HG03095 (cell line): ENCODE measurements around the gene CYTH2.
A peak's percentile ranks its signal among the peaks of the same experiment; 100 is the strongest.

ENCODE experiments used
- ATAC-seq: cut with Tn5 transposase; IDR thresholded peaks from one replicate; pipeline ENCODE4 v1.9.1; 2021; ENCODE audit warnings: moderate library complexity; ENCODE audit not compliant: unreplicated experiment

Gene CYTH2

GRCh38 chr19:48492925-48493717 lies 24.0 kb downstream of the CYTH2 start:
- ATAC-seq, result peak; percentile 60

- no peak for ATAC-seq
Measured at GRCh38 chr19:48493718-48494401, 24.7 kb downstream of the CYTH2 start.

- no peak for ATAC-seq
Measured at GRCh38 chr19:48495396-48495795, 26.2 kb downstream of the CYTH2 start.

- ATAC-seq, result no peak
Measured at GRCh38 chr19:48496959-48497727, 28.0 kb downstream of the CYTH2 start.

- ATAC-seq, result no peak
Measured at GRCh38 chr19:48497728-48498594, 28.8 kb downstream of the CYTH2 start.

GRCh38 chr19:48498595-48499311 lies 29.6 kb downstream of the CYTH2 start:
- ATAC-seq, result no peak

- ATAC-seq, result no peak
Measured at GRCh38 chr19:48499316-48500090, 30.3 kb downstream of the CYTH2 start.

- no peak for ATAC-seq
Measured at GRCh38 chr19:48500830-48501493, 31.8 kb downstream of the CYTH2 start.

- no peak for ATAC-seq
Measured at GRCh38 chr19:48501494-48502349, 32.6 kb downstream of the CYTH2 start.

GRCh38 chr19:48502350-48503018 lies 33.3 kb downstream of the CYTH2 start:
- ATAC-seq, result no peak

GRCh38 chr19:48506138-48506733 lies 37.1 kb downstream of the CYTH2 start:
- no peak for ATAC-seq

GRCh38 chr19:48507911-48508439 lies 38.8 kb downstream of the CYTH2 start:
- ATAC-seq, result no peak

- no peak for ATAC-seq
Measured at GRCh38 chr19:48508729-48509411, 39.7 kb downstream of the CYTH2 start.

- ATAC-seq, result no peak
Measured at GRCh38 chr19:48509467-48510194, 40.5 kb downstream of the CYTH2 start.
